ENCODE data around the gene GTPBP8. TPM values are rescaled to one million over a fixed set of nuclear protein-coding genes. Genes with fewer than 3 reads are reported as not detected.

The GTPBP8 gene
- total RNA-seq, 1 donor from 2014 or later, result 18.7 TPM

DNA sequence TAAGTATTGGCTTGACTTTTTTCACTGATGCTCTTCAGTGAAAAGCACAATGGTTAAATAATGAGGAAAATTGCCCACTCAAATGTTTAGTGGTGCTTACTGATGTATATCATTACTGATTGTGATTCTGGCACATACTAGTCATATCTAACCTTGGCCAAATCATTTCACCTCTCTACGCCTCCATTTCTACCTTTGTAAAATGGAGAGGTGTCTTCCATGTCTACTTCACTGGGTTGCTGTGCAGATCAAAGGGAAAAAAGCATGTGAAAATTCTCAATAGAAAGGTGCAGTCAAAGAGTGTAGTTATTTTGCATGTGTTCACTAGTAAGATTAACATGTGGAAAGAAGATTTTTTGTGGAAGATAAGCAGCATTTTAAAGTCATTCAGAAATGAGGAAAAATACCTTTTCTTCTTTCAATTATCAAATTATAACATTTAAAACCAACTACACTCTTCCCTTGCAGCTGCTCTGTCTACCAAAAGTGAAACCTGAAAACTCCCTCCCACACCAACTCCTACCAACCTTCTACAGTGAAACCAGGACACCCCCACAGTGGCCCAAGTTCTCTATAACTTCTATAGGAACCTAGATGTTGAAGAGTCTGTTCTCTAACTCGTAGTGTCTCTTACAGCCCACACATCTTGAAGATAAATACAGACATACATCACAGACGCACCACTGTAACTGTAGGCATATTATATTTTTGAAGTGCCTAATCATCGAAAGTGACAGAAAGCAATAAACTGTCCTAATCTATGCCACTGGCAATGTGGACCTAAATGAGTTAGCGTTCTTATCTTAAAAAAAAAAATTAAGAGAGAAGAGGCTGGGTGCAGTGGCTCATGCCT, 17.2 kb upstream of the GTPBP8 start:
- Histone ChIP-seq H3K27me3 (ENCODE audit: control insufficient read depth, insufficient read depth, low read length) (no peaks in the 10 kb centered on the region), H3K36me3 (ENCODE audit: control insufficient read depth, insufficient read depth, low read length) (no peaks in the 10 kb centered on the region), H3K4me3 (ENCODE audit: low read depth, low read length) (no peak overlapping the region)
- DNase-seq (ENCODE audit: low read depth), result no peak
- TF ChIP-seq, protein P1, sequence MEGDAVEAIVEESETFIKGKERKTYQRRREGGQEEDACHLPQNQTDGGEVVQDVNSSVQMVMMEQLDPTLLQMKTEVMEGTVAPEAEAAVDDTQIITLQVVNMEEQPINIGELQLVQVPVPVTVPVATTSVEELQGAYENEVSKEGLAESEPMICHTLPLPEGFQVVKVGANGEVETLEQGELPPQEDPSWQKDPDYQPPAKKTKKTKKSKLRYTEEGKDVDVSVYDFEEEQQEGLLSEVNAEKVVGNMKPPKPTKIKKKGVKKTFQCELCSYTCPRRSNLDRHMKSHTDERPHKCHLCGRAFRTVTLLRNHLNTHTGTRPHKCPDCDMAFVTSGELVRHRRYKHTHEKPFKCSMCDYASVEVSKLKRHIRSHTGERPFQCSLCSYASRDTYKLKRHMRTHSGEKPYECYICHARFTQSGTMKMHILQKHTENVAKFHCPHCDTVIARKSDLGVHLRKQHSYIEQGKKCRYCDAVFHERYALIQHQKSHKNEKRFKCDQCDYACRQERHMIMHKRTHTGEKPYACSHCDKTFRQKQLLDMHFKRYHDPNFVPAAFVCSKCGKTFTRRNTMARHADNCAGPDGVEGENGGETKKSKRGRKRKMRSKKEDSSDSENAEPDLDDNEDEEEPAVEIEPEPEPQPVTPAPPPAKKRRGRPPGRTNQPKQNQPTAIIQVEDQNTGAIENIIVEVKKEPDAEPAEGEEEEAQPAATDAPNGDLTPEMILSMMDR (IDR thresholded peaks at IDR 0.05; ENCODE audit: insufficient read depth, low read length, poor library complexity, severe bottlenecking), result no peak

DNA sequence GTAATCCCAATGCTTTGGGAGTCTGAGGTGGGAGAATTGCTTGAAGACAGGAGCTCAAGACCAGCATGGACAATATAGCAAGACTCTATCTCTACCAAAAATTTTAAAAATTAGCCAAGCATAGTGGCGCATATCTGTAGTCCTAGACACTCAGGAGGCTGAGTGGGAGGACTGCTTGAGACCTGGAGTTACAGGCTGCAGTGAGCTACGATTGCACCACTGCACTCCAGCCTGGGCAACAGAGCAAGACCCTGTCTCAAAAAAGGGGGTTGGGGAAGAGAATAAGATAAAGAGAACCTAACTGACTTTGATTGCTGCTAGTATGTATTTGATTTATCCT, 16.6 kb upstream of the GTPBP8 start:
- DNase-seq (ENCODE audit: low read depth), result no peak
- Histone ChIP-seq H3K4me3 (ENCODE audit: low read depth, low read length) (no peak overlapping the region), H3K27me3 (ENCODE audit: control insufficient read depth, insufficient read depth, low read length) (no peaks in the 10 kb centered on the region), H3K36me3 (ENCODE audit: control insufficient read depth, insufficient read depth, low read length) (no peaks in the 10 kb centered on the region)
- TF ChIP-seq, protein P1 (IDR thresholded peaks at IDR 0.05; ENCODE audit: insufficient read depth, low read length, poor library complexity, severe bottlenecking), result no peak

DNA sequence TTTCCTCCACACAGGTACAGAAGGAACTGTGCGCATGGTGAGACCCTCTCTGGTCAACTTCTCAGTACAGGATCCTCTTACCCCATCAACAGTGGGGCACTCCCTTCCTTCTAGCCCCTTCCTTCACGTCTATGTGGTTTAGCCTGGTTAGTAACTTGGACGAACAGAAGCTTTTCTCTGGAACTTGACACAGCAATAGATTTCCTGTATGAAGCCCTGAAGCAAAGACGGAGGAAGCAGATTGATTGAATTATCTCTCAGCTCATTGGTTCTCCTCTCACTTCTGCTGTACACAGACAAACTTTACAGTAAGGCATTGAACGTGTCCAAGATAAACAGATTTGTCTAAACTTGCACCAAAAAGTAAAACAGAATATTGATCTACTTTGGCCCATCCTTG, 15.9 kb upstream of the GTPBP8 start, which contains the start of gene CD200R1:
Gene CD200R1, minus strand, starts transcription at position 210 of the 400 bp plus-strand sequence. CDS start 246 bp downstream, outside the sequence.
- TF ChIP-seq, protein P1 (IDR thresholded peaks at IDR 0.05; ENCODE audit: insufficient read depth, low read length, poor library complexity, severe bottlenecking), result no peak
- Histone ChIP-seq H3K4me3 (ENCODE audit: low read depth, low read length) (no peak within 1 kb of the TSS), H3K27me3 (ENCODE audit: control insufficient read depth, insufficient read depth, low read length) (no peaks in the 10 kb centered on the region), H3K36me3 (ENCODE audit: control insufficient read depth, insufficient read depth, low read length) (no peaks in the 10 kb centered on the region)
- DNase-seq (ENCODE audit: low read depth), result no peak

DNA sequence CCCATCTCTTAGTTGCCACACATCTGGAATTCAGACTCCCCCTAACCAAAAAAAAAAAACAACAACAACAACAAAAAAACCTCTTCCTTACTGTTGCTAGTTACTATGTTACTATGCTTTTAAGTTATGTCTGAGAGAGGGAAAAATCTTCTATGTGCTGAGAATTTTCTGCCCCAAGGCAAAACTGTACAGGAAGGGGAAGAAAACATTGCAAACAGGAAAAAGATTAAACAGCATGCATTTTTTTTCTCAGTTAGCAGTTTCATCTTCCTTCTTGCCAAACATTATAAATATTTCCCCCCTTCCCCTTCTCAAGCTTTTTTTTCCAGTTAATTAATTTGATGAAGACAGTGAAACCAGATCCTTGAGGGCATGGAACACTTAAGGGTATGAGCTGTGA, 14.8 kb upstream of the GTPBP8 start:
- no peak for DNase-seq (ENCODE audit: low read depth)
- TF ChIP-seq, protein P1 (IDR thresholded peaks at IDR 0.05; ENCODE audit: insufficient read depth, low read length, poor library complexity, severe bottlenecking), result no peak
- no peaks in the 10 kb centered on the region for H3K36me3 ChIP-seq (ENCODE audit: control insufficient read depth, insufficient read depth, low read length)
- H3K4me3 ChIP-seq (ENCODE audit: low read depth, low read length), result no peak overlapping the region
- no peaks in the 10 kb centered on the region for H3K27me3 ChIP-seq (ENCODE audit: control insufficient read depth, insufficient read depth, low read length)

DNA sequence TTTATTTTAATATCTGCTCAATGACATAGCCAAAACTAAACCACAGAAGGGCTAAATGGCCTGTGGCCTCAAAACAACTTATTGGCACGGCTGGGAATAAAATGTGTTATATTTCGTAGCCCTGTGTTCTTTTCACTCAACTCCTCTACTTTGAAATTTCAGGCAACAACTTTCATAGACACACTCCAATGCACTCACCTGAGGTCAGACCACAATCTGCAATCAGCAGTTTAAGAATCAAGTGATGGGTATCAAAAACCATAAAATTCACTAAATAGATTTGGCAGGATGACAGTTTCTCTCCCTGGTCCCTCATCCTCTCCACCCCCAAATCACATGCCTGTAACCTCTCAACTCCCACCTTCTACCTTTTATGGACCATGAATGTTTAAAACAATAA, 13.8 kb upstream of the GTPBP8 start:
- H3K4me3 ChIP-seq (ENCODE audit: low read depth, low read length), result no peak overlapping the region
- H3K27me3 ChIP-seq (ENCODE audit: control insufficient read depth, insufficient read depth, low read length), result no peaks in the 10 kb centered on the region
- H3K36me3 ChIP-seq (ENCODE audit: control insufficient read depth, insufficient read depth, low read length), result no peaks in the 10 kb centered on the region
- TF ChIP-seq, protein P1 (IDR thresholded peaks at IDR 0.05; ENCODE audit: insufficient read depth, low read length, poor library complexity, severe bottlenecking), result no peak
- DNase-seq (ENCODE audit: low read depth), result no peak
